Vagina (tissue), 2 donors: ENCODE measurements around the gene LSM14A. TPM values are rescaled to one million over a fixed set of nuclear protein-coding genes. Genes with fewer than 3 reads are reported as not detected.

ENCODE experiments used
- DNase-seq, 2 donors: peaks; one replicate each; pipeline ENCODE4 v3.0.0-alpha.2; 2017; ENCODE audit errors: extremely low spot score in 2 of 2
- H3K27ac ChIP-seq: fragments of 200-600 bp; sonication (generic); one replicate; pipeline ENCODE4 v1.5.1; 2019
- H3K27me3 ChIP-seq: fragments of 200-600 bp; sonication (generic); one replicate; pipeline ENCODE4 v1.5.1; 2019
- H3K36me3 ChIP-seq, 2 donors: fragments of 200-600 bp; sonication (generic); one replicate each; pipeline ENCODE4 v1.5.1; 2017 to 2019
- H3K4me1 ChIP-seq: fragments of 200-600 bp; sonication (generic); one replicate; pipeline ENCODE4 v1.5.1; 2019
- H3K4me3 ChIP-seq, 2 donors: fragments of 200-600 bp; sonication (generic); 1 replicate in 1 of 2; 2 replicates in 1 of 2; pipeline ENCODE4 v1.5.1; 2016 to 2019
- H3K9me3 ChIP-seq: fragments of 200-600 bp; sonication (generic); one replicate; pipeline ENCODE4 v1.5.1; 2019
- POLR2A ChIP-seq, 2 donors: fragments of 450-650 bp; IDR thresholded peaks; one replicate each; pipeline ENCODE4 v1.6.1; 2017; ENCODE audit warnings: antibody characterized with exemption in 2 of 2, mild to moderate bottlenecking in 2 of 2, moderate library complexity in 2 of 2
- POLR2AphosphoS5 ChIP-seq, 2 donors: sonication (generic); formaldehyde crosslinking; IDR thresholded peaks; one replicate each; pipeline ENCODE4 v1.9.0; 2017; ENCODE audit warnings: antibody characterized with exemption in 2 of 2, mild to moderate bottlenecking in 2 of 2, low read depth in 1 of 2; ENCODE audit not compliant: insufficient read depth in 1 of 2
- intact Hi-C: fragments of 100-400 bp; cut with DNase I; formaldehyde crosslinking; loops from one replicate; pipeline ENCODE4 v1.15.1; 2023
- total RNA-seq: library from RNA; depleted of rRNA; stranded (reverse); fragments of >200 nt; gene quantifications from one replicate; pipeline ENCODE4 v1.2.3, GENCODE V29; 2016
- TF ChIP-seq, protein P1 (sequence below), 3 experiments: fragments of 450-650 bp in 2 of 3; fragments of 200-600 bp in 1 of 3; sonication (generic) in 1 of 3; IDR thresholded peaks; one replicate each; pipeline ENCODE4 v1.5.1; 2017 to 2019; ENCODE audit warnings: antibody characterized with exemption in 3 of 3, mild to moderate bottlenecking in 2 of 3, moderate library complexity in 2 of 3

The LSM14A gene
- total RNA-seq, 1 donor from 2014 or later = 179 TPM

GRCh38 chr19:34259367-34260095 is 87.2 kb downstream of the LSM14A start:
- no peak for DNase-seq
- no peak overlapping the region for H3K4me3 ChIP-seq
- H3K27me3 ChIP-seq = no peaks in the 10 kb centered on the region
- intact Hi-C loops = loop anchor here (10.0 kb wide), 1 partner anchor 85 kb away; no protein-coding TSS in a partner anchor
- TF ChIP-seq POLR2AphosphoS5 (IDR thresholded peaks at IDR 0.05; ENCODE audit: insufficient read depth in 1 of 2, low read depth in 1 of 2) (no peak), POLR2A (IDR thresholded peaks at IDR 0.05) (no peak)
- TF ChIP-seq, protein P1, sequence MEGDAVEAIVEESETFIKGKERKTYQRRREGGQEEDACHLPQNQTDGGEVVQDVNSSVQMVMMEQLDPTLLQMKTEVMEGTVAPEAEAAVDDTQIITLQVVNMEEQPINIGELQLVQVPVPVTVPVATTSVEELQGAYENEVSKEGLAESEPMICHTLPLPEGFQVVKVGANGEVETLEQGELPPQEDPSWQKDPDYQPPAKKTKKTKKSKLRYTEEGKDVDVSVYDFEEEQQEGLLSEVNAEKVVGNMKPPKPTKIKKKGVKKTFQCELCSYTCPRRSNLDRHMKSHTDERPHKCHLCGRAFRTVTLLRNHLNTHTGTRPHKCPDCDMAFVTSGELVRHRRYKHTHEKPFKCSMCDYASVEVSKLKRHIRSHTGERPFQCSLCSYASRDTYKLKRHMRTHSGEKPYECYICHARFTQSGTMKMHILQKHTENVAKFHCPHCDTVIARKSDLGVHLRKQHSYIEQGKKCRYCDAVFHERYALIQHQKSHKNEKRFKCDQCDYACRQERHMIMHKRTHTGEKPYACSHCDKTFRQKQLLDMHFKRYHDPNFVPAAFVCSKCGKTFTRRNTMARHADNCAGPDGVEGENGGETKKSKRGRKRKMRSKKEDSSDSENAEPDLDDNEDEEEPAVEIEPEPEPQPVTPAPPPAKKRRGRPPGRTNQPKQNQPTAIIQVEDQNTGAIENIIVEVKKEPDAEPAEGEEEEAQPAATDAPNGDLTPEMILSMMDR (IDR thresholded peaks at IDR 0.05) = no peak
- no peaks in the 10 kb centered on the region for H3K36me3 ChIP-seq
- no peaks in the 10 kb centered on the region for H3K9me3 ChIP-seq
- H3K4me1 ChIP-seq = peaks cover 60% of the 10 kb centered on the region
- H3K27ac ChIP-seq = no peak overlapping the region

DNA sequence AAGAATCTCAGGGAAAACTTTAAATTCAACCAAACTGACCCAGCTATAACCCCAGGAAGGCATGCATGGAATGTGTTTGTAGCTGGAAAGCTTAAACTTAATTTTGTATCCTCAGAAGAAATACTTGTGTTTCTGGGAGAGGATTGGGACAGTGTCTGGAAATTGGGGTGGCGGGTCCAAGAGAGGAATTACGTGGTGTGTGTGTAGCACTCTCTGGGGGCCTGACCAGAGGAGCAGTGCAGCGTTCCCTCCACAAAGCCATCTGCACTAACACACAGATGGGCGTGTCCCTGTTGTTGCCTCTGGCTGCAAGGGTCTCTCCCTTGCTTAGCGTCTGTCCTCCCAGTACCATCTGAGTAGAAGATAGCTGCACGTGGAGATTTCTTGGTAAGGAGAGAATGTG is 88.5 kb downstream of the LSM14A start:
- intact Hi-C loops = loop anchor here (10.0 kb wide), 1 partner anchor 84 kb away; no protein-coding TSS in a partner anchor
- TF ChIP-seq POLR2A (IDR thresholded peaks at IDR 0.05) = no peak
- TF ChIP-seq POLR2AphosphoS5 (IDR thresholded peaks at IDR 0.05; ENCODE audit: insufficient read depth in 1 of 2, low read depth in 1 of 2) = no peak
- TF ChIP-seq, protein P1 (IDR thresholded peaks at IDR 0.05) = no peak
- H3K4me3 ChIP-seq = no peak overlapping the region
- no peak overlapping the region for H3K27ac ChIP-seq
- H3K27me3 ChIP-seq = no peaks in the 10 kb centered on the region
- DNase-seq = no peak
- peaks cover 64% of the 10 kb centered on the region for H3K4me1 ChIP-seq
- no peaks in the 10 kb centered on the region for H3K9me3 ChIP-seq
- no peaks in the 10 kb centered on the region for H3K36me3 ChIP-seq

GRCh38 chr19:34261334-34262109 is 89.2 kb downstream of the LSM14A start:
- Histone ChIP-seq H3K27me3 (no peaks in the 10 kb centered on the region), H3K27ac (no peak overlapping the region), H3K9me3 (no peaks in the 10 kb centered on the region), H3K4me1 (peaks cover 56% of the 10 kb centered on the region), H3K36me3 (no peaks in the 10 kb centered on the region), H3K4me3 (no peak overlapping the region)
- DNase-seq = no peak
- TF ChIP-seq POLR2A (IDR thresholded peaks at IDR 0.05) = no peak
- no peak for TF ChIP-seq POLR2AphosphoS5 (IDR thresholded peaks at IDR 0.05; ENCODE audit: insufficient read depth in 1 of 2, low read depth in 1 of 2)
- TF ChIP-seq, protein P1 (IDR thresholded peaks at IDR 0.05) = no peak
- intact Hi-C loops = loop anchor here (10.0 kb wide), 1 partner anchor 83 kb away; no protein-coding TSS in a partner anchor

GRCh38 chr19:34263745-34264237 is 91.5 kb downstream of the LSM14A start:
- Histone ChIP-seq H3K4me3 (no peak overlapping the region), H3K4me1 (peaks cover 46% of the 10 kb centered on the region), H3K27me3 (no peaks in the 10 kb centered on the region), H3K27ac (no peak overlapping the region), H3K9me3 (no peaks in the 10 kb centered on the region), H3K36me3 (no peaks in the 10 kb centered on the region)
- TF ChIP-seq POLR2AphosphoS5 (IDR thresholded peaks at IDR 0.05; ENCODE audit: insufficient read depth in 1 of 2, low read depth in 1 of 2) (no peak), POLR2A (IDR thresholded peaks at IDR 0.05) (no peak)
- TF ChIP-seq, protein P1 (IDR thresholded peaks at IDR 0.05) = no peak
- intact Hi-C loops = loop anchor here (10.0 kb wide), 1 partner anchor 81 kb away; no protein-coding TSS in a partner anchor
- DNase-seq = no peak
